Activated CD8-positive, alpha-beta memory T cell treated with anti-CD3 and anti-CD28 coated beads for 4 hours (primary cell): Measurements from ENCODE around the gene PNPLA7.
"Not testable (repeated sequence)": the region's sequence is repeated elsewhere in the genome, so short reads cannot be mapped to it uniquely, and the experiment has no call there.

Source experiments
- DNase-seq, 2 donors: peaks; one replicate each; pipeline ENCODE4 v3.0.0-alpha.2; 2020; ENCODE audit warnings: low read depth in 2 of 2

Gene PNPLA7

GRCh38 chr9:137550231-137550621, at the start of gene PNPLA7:
TSS of gene PNPLA7 (minus strand) at chr9:137550402. CDS start at chr9:137550197, 205 bp downstream.
- DNase-seq, result no peak

GRCh38 chr9:137598943-137599342, 48.7 kb upstream of the PNPLA7 start:
- DNase-seq, result no peak

DNA sequence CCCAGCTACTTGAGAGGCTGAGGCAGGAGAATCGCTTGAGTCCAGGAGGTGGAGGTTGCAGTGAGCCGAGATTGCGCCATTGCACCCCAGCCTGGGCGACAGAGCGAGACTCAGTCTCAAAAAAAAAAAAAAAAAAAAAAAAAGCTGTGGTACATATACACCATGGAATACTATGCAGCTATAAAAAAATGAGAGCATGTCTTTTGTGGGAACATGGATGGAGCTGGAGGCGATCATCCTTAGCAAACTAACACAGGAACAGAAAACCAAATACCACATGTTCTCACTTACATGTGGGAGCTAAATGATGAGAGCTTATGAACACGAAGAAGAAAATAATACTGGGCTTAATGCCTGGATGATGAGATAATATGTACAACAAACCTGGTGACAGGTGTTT, 46.4 kb upstream of the PNPLA7 start:
- DNase-seq, result not testable (repeated sequence)

- DNase-seq, result no peak
These were observed 43.0 kb upstream of the PNPLA7 start for GRCh38 chr9:137593176-137593575.

DNA sequence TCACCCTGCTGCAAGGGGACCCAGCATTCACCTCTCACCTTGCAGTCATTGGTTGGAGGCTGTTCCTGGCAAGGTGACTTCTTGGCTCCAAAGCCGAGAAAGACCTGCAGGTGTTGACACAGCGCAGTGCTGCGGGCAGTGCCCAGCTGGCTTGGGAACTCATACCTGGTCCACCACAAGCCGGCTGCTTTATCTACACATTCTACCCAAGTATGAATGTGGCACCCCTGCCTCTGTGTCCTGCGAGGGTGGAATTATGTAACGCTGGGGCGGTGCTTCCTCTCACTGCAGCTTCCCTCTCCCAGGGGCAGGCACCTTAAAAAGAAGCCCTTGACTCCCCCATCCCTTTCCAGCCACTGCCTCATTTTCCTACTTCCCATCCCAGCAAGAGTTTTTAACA, 42.6 kb upstream of the PNPLA7 start:
- DNase-seq, result no peak

DNA sequence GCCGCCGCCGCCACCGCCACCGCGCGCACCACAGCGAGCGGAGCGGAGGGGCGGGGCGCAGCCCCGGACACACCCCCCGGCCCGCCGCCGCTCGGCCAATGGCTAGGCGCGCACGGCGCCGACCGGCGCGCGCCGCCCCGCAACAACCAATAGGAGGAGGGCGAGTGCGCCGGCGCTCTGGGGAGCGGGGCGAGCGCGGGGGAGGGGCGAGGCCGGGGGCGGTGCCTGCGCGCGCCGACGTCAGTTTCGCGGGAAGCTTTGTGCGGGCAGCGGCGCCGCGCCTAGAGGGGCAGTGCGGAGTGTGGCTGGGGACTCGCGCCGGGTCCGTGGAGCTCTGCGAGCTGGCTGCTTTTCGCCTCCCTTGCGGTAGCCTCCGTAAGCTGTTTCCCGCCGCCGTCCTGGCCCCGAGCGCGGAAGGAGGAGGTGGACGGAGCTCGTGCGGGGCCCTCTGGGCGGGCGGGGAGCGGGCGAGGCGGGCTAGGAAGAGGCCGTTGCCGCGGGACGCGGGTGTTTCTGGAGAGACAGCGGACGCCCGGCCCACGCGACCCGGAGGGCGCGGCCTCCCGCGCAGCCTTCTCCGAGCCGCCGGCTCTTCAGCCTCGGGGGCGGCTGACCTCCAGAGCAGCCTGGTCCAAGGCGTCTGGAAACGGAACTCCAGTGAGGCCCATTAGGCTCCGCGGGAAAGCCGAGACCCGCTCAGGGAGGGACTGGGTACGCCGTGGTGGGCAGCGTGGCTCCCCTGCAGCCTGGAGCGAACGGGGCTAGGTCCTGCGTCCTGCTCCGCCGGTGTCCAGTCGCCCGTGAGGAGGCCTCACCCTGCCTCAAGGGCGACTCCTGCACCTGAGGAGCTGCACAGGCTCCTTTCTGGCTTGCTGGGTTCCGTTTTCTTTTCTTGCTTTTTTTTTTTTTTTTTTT, 40.5 kb upstream of the PNPLA7 start, which contains the start of gene ZMYND19:
Gene ZMYND19, minus strand, starts transcription at position 44 of the 915 bp plus-strand sequence. CDS start 249 bp downstream, outside the sequence.
- DNase-seq, result peak; percentile 75 to 78

GRCh38 chr9:137590123-137590468, 39.9 kb upstream of the PNPLA7 start:
- DNase-seq, result no peak

- DNase-seq, result no peak
These were observed 39.4 kb upstream of the PNPLA7 start for GRCh38 chr9:137589441-137590122.

GRCh38 chr9:137588891-137589290, 38.7 kb upstream of the PNPLA7 start:
- DNase-seq, result no peak

DNA sequence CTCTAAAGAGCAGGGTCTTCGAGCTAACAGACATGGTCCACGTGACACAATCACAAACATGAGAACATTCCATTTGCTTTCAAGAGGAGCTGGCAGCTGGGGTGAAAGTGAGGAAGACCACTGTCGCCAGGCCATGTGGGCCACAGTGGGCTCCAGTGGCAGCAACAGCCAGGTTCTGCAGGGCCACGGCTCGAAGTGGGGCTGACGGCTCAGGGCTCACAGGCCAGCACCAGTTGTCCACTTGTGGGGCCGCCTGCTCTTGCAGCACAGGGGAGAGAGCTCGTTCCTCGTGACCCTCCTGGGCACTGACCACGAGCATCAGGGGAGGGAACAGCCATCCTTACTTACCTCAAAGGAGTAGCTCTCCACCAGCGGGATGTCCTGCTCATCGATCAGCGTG, 38.1 kb upstream of the PNPLA7 start:
- DNase-seq, result no peak

DNA sequence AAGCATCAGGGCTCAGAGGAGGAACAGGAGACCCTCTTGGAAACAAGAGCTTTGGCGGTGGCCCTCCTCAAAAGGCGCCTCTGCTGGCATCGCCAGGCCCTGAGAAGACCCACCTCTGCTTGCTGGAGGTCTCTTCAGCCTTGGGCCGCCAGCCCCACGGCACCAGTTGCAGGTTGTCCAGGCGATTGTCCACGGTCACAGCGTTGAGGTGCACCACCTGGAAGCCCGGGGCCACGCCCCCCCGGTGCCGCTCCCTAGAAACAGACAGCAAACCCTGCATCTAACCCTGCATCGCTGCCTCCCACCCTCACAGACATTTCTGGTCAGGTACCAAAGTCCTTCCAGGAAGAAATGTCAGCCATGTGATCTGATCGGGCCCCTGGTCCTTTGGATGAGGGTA, 36.7 kb upstream of the PNPLA7 start:
- DNase-seq, result no peak

- DNase-seq, result no peak
These were observed 33.8 kb upstream of the PNPLA7 start for GRCh38 chr9:137583957-137584356.

DNA sequence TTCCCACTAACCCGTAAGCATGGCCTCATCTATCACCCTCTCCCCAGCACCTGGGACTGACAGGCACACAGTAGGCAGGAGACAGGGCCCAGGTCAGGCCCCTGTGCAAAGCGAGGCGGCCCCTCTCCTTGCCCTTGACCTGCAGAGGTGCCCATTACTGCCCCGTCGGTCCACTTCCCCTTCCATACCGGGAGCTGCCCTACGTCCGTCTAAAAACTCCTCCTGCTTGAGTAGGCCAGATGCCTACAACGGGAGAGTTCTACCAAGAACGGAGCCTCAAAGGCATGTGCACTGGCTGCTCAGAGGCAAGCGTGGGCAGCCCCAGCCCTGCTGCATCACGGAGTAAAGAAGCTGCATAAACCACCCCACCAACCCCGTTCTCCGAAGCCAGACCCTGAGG, 33.1 kb upstream of the PNPLA7 start:
- DNase-seq, result no peak

- no peak for DNase-seq
These were observed 32.2 kb upstream of the PNPLA7 start for GRCh38 chr9:137582286-137582860.

GRCh38 chr9:137581361-137582285, 31.4 kb upstream of the PNPLA7 start:
- DNase-seq, result no peak

GRCh38 chr9:137580954-137581322, 30.7 kb upstream of the PNPLA7 start:
- DNase-seq, result no peak

- DNase-seq, result no peak
These were observed 30.2 kb upstream of the PNPLA7 start for GRCh38 chr9:137580209-137580953.

DNA sequence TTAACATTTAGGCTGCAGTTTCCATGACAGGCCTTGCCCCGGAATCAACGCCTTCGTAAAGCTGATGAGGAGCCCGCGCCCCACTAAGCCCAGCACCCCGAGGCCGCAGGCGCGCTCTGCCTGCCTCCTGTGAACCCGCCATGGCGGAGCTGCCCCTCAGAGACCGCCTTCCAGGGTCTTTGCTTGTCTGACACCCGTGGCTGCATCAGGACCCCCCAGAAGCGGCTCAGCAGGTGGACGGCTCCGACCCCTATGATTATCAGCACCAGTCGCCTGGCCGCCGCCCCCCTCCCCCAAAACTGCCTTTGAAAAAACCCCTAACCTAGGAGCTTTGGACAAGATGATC, 29.0 kb upstream of the PNPLA7 start:
- DNase-seq, result no peak

DNA sequence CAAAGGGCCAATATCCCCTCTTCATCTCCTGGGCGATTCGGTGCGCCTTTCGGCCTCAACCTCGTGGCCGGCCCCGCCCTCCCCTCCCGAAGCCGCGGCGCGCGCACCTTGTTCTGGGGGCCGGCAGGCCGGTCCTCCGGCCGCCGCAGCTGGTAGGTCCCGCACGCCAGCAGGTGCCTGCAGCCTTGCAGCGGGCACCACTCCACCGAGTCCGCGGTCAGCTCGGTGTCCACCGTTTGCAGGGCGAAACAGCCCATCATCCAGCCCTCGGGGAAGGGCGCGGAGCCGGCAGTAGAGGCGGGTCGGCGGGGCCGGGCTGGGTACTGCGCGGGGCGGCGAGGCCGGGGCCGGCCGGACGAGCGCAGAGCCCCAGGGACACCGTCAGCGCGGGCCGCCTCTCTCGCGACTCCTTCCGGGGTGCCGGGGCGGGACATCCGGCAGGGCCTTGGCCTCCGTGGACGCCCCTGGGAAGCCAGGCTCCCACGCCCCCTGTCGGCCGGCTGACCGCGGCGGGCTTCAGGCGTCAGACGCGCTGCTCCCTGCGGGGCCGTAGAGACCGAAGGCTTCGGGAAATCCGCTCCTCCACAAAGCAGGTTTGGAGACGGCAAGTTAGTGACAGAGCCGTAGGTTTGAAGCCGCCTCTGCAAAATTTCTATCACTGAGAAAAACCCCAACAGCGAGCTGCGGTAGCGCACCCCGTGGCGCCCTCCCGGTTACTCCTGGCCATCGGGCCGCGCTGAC, 28.5 kb upstream of the PNPLA7 start, which contains the start of gene DPH7:
Gene DPH7, minus strand, starts transcription at position 408 of the 741 bp plus-strand sequence. Its CDS starts 148 bp downstream, at position 260.
- DNase-seq, result peak; percentile 88 to 90
